Brain pericyte (primary cell): ENCODE results near the gene AP5Z1.
A peak's percentile ranks its signal among the peaks of the same experiment; 100 is the strongest.

Source experiments
- DNase-seq: peaks from one replicate; pipeline ENCODE4 v3.0.0-alpha.2; 2012; ENCODE audit warnings: low read depth, low spot score

Gene AP5Z1

DNA sequence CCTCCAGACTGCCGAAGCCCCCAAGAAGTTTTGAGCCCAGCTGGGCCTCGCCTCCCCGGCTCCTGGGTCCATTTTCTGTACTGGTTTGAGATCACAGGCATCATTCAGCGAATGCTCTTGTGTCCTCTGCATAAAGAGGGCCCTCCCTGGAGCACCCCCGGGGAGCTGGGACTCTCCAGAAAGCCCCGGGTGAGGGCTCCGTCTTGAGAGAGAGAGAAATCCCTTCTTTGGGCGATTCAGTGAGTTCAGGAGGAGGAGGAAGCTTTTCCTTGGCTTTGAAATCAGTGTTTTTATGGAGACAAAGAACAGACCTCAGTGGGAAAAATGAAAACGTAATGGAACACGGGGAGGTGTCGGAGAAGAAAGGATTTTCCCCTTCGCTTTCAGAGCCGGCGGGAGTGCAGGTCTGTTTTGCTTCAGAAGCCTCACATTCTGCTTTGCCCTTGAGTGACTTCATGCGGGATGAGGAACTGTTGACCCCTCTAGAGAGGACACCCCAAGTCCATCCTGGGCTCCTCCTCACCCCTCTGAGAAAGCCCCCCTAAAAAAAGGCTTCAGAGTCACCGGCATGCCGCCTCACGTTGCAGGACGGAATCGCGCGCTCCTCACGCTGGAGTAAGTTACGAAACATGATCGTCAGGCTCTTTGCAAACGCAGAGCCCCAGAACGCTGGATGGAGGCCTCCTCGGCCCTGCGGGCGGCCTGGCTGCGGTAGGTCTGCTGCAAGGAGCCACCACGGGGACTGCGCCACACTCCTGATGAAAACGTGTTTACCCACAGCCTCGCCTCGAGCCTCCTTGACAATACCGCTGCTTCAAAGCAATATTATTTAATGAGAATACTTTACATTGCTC lies 8.5 kb upstream of the AP5Z1 start:
- no peak for DNase-seq

DNA sequence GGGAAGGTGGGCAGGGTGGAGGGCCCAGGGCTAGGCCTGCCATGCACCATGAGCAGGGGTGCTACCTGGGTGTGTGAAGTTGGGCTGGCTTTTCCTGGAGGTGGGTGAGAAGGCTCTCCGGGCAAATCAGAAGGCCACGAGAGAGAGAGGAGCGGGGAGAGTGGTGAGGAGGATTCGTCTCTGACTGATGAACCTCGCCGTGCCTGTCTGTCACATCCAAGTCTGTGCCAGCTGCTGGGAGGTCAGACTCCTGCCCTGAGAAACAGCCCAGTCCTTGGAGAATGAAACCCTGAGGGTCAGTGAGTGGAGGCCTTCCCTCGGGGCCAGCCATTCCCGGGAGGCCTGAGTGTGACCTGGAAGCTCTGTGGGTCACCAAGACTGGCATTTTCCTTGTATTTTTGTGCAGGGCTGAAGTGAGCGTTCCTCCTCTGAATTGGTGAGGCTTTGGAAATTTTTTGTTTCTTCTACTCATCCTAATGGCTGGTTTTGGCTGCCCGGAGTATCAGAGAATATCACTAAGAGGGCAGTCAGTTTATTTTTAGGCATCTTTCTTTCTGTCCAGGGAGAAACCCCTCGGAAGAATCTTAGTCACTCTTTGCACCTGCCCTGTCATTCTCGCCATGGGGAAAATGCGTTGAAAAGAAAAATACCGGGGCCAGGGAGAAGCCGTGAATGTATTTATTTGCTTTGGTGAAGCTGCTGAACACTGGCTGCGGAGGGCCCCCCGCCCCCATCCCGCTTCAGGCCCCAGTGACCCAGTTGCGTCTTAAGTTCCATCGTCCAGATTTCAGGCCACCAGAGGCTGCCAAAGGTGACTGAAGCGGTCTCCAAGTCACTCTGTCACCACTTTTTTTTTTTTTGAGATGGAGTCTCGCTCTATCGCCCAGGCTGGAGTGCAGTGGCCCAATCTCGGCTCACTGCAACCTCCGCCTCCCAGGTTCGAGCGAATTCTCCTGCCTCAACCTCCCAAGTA lies 6.5 kb upstream of the AP5Z1 start:
- no peak for DNase-seq

DNA sequence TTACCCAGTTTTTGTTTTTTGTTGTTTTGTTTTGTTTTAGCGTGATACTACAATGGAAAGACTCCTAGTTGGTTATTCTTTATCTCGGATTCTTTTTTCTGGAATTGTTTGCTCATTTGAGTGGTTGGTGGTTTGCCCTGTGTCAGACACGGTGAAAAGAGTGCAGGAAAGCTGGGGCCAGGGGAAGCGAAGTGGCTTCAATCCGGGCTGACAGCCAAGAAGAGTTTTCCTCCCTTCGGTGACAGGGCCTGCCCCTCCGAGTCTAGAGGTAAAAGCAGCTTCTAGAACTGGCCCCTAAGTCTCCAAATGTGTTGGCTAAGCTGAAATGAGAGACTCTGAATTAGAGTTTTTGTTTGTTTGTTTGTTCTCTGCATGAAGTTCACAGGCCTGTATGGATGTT lies 5.7 kb upstream of the AP5Z1 start:
- DNase-seq, result no peak

DNA sequence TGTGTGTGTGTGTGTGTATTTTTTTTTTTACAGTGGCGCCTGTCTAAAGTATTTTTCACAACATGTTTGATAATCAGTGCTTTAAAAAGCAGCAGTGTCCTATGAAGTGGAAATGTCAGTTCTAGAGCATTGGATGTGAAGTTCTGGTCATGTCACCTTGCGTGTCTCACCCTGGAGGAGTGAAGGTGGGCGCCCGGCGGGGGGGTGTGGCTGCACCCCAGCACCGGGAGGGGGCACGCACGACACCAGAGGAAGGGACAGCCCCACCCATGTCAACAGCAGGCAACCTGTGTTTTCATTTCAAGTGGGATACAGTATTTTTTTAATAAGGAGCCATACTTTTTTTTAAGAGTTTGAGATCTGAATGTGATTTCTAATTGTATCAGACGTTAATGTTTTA lies 4.5 kb upstream of the AP5Z1 start:
- no peak for DNase-seq

DNA sequence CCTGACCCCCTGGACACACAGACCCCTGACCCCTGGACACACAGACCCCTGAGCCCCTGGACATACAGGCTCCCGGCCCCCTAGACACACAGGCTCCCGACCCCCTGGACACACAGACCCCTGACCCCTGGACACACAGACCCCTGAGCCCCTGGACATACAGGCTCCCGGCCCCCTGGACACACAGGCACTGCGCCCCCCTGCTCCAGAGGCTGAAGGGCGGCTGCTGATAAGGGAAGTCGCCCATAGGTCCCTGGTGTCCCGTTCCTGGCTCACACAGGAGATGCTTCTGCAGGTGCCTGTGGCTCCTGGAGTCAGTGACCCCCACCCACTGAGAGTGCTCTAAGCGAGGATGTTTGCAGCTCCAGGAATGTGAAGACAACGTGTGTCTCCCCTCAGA lies 3.7 kb upstream of the AP5Z1 start:
- no peak for DNase-seq

DNA sequence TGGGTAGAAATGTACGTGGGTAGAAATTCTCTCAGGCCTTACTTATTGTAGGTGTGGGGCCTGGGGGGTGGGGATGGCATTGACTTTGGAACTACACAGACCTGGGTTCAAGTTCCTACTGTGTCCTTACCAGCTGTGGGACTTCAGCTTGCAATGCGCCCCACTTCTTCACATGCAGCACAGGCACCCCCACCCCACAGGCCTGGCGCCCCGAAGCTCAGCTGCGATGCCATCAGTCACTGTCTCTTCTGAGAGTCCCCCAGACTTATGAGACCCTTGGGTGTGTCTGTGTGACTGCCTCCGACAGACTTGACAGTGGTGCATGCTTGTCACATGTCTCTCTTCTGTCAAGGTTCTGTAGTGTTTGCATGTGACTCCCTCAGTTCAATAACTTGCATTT lies 3.1 kb upstream of the AP5Z1 start:
- no peak for DNase-seq

DNA sequence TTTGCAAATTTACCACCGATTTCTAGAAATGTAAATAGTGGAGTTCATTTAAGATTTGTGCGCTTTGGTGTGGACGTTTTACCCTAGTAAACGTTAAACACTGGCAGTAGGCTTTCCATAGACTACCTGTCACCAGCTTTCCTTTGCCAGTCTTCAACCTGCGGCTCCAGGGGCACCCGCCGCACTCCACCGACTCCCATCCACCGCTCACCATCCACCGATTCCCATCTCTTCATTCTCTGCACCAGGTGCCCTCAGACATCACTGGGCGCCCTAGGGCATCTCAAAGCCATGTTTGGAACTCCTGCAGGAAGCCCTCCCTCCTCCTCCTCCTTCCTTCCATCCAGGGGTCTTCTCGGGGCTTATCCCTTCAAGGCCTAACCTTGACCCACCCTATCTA lies 1.4 kb upstream of the AP5Z1 start:
- DNase-seq, result no peak

DNA sequence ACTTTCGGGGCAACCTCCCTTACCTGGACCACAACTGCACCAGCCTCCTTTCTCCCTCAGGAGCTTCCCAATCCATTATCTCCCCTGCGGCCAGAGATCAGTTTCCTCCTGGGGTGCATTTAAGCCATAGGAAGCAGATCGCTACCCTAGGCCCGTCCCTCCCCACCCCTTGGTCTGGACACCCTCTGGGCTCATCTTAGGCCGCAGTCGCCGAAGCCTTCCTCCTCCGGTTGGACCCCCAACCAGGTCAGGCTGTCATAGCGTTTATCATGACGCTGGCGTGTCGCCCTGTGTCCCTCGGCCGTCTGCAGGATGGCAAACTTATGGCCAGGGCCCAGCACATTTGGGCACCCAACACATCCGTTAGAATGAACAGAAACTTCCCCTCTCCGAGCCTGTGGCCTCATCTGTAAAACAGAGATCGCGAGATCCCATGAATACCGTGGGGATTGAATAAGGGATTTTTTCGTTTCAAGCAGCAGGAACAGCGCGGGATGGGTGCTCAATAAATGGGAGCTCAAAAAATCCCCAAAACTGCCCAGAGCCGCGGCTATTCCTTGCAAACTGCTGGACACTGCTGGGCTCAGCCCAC lies 669 bp upstream of the AP5Z1 start:
- peak; percentile 29 for DNase-seq

DNA sequence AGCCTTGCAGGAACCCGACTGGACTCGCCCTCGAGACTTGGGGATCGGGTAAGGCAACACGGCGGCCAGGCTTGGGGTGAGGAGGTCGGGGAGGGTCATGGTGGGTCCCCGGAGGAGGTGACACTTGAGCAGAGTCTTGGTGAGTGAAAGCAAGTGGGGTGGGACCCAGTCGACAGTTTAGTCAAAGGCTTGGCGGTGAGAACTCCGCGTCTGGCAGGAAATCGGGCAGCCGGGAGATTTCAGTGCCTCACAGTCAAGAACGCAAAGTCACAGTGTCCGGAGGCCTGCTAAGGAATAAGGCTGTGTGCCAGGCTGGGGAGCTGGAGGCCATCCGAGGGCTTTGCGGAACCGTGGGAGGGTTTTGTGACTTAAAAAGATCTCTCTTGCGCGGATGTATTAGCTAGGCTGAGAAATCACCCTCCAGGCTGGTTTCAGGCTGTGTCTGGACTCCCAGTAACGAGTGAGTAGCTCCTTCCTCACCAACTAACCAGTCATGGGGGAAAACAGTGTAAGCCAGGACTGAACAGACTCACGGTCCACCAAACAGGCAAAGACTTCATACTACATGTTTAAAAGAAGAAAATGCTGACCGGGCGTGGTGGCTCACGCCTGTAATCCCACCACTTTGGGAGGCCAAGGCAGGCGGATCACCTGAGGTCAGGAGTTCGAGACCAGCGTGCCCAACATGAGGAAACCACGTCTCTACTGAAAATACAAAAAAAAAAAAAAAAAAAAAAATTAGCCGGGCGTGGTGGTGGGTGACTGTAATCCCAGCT lies 613 bp downstream of the AP5Z1 start:
- DNase-seq, result no peak

DNA sequence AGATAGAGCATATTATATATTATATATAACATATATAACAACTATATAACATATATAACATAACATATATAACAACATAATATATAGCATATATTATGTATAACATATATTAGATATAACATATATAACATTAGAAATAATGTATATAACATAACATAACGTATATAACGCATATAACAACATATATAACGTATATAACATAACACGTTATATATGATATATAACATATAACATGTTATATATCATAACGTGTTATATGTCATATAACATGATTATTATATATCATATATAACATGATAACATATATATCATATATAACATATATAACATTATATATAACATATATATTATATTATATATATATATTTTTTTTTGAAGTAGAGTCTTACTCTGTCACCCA lies 3.7 kb downstream of the AP5Z1 start:
- no peak for DNase-seq

DNA sequence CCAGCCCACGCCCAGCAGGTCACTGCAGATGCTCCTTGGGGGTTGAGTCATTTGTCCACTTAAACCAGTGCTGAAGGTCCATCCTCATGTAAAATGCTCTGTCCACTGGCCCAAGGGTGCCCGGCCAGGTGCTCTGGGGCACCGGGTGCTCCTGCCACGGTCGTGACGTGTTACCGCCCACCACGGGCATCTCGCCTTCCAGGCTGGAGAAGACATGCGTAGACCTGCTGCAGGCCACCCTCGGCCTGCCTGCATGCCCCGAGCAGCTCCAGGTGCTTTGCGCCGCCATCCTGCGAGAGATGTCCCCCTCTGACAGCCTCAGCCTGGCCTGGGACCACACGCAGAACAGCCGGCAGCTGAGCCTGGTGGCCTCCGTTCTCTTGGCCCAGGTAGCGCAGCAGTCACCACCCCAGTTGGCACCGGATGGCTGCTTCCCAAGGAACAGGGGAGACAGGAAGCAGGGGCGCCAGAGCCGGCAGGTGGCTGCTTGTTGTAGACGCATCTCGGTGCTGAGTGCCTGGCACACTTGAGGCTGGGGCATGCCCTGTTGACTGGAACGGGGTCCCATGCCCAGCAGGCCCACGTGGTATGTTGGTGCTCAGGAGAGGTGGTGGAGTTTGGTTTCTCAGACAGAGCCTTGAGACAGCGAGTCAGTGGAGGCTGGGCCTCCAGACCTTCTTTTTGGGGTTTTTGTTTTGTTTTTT lies 6.1 kb downstream of the AP5Z1 start:
- DNase-seq, result no peak

DNA sequence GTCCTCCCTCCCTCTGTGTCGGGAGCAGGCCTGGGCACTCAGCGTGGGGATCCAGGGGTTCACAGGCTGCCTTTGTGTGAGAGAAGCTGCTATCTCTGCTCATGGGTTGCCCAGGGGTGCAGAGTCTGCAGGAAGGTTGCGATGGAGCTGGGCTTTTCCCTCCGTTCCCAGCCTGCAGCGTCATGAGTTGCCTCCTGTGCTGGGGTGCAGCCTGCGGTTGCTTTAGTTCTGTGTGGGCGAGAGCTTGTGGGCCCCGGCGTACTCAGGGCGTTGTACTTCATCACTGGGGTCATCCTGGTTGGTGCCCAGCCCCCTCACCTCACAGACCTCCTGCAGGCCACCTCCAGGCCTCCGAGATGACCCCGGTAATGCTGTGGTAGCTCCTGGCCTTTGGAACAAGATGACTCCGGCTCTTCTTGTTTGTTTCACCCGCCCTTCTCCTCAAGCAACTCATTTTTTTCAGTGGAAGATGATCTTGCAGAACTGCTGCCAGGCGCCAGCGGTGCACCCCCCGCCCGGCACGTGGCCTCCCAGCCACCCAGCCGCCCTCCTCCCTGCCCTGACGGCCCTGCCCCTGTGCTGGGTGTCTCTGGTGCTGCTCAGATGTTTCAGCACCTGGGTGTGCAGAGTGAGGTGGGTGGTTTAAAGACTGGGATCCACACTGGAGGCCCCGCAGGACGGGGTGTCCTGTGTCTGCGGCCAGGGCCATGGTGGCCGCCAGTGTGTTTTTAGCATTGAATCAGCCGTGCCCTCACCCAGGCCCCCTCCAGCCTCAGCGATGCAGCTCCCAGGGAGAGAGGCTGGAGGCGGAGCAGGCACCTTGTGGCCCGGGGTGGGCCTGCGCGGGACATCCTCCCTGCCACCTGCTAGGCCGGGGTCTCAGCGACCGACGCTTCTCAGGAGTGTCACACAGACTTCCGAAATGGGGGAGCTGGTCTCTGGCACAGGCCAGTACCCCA lies 7.2 kb downstream of the AP5Z1 start:
- DNase-seq, result no peak

DNA sequence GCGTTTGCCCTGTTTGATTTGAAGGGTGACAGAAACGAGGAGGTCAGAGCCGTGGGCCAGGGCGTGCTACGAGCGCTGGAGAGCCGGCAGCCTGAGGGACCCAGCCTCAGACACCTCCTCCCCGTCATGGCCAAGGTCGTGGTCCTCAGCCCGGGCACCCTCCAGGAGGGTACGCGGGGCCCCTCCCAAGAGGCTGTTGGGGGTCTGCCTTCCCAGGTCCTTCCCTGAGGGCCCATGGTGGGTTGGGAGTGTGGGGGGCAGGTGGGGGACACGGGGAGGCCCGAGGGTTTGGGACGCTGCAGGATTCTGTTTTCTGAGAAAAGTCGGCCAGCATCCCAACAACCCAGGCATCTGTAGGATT lies 7.8 kb downstream of the AP5Z1 start:
- DNase-seq, result no peak

DNA sequence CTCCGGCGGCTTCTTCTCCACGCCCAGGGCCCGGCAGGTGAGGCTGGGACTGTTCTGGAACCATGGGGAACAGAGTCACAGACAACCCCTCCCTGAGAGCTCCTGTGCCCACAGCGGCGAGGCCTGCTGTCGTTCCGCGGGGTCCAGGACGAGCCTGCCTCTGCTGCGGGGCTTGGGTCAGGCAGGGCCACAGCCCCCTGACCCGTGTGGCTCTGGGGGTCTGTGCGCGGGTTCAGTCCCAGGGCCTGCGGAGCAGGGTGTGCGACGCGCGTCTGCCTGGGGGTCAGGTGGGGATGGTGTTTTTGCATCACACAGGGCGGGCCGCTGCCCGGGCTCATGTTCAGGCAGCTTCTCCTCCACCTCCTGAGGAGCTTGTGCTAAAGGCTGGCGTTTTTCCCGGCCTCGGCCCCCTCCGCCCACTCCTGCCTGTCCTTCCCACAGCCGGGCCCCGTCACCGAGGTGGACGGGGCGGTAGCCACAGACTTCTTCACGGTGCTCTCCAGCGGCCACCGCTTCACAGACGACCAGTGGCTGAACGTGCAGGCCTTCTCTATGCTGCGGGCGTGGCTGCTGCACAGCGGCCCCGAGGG lies 8.4 kb downstream of the AP5Z1 start:
- no peak for DNase-seq

DNA sequence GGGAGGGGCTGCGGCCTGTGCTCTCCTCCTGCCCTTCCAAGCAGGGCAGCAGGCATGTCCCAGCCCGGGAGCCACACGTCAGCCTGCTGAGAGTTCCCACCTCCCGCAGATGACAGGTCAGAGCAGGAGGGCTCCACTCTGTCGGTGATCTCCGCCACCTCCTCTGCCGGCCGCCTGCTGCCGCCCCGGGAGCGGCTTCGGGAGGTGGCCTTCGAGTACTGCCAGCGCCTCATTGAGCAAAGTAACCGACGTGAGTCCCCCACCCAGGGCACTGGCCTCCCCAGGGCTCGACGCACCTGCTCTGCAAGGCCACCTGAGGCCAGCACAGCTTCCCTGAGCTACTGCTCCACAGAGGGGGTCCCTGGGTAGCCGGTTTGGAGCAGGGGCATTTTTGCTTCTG lies 9.4 kb downstream of the AP5Z1 start:
- no peak for DNase-seq

DNA sequence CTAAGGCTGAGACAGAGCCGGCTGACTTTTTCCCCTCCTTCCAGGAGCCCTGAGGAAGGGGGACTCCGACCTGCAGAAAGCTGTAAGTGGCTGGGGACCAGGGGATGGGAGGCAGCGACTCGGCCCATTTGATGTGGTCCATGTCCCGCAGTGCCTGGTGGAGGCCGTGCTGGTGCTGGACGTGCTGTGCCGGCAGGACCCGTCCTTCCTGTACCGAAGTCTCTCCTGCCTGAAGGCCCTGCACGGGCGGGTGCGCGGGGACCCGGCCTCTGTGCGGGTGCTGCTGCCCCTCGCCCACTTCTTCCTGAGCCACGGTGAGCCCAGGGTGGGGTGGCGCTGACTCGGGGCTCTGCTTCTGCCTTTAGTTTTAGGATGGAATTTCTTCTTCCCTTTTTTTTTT lies 9.9 kb downstream of the AP5Z1 start:
- DNase-seq, result no peak

DNA sequence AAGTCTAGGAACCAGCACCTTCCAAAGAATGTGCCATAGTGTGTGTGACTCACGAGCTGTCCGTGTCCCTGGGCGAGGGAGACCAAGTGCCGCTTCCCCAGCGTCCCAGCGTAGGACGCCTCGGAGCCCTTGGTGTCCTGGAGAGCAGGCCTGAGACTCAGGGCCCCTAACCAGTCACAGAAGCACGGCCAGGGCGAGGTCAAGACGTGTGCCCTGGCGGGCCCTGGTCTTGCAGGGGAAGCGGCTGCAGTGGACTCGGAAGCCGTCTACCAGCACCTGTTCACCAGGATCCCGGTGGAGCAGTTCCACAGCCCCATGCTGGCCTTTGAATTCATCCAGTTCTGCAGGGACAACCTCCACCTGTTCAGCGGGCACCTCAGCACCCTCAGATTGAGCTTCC lies 10.6 kb downstream of the AP5Z1 start:
- DNase-seq, result no peak

DNA sequence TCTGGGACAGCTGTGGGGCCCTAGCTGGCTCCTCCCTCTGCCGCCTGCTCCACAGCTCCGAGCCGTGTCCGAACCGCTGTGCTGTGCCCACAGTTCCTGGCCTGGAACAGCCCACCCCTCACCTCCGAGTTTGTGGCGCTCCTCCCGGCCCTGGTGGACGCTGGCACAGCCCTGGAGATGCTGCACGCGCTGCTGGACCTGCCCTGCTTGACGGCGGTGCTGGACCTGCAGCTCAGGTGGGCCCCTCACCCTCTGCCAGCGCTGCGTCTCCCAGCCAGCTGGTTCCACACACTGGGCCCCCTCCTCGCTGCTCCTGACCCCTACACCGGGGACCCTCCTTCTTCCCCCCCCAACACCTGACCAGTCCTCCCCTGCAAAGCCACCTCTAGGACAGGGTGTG lies 12.1 kb downstream of the AP5Z1 start:
- DNase-seq, result no peak

DNA sequence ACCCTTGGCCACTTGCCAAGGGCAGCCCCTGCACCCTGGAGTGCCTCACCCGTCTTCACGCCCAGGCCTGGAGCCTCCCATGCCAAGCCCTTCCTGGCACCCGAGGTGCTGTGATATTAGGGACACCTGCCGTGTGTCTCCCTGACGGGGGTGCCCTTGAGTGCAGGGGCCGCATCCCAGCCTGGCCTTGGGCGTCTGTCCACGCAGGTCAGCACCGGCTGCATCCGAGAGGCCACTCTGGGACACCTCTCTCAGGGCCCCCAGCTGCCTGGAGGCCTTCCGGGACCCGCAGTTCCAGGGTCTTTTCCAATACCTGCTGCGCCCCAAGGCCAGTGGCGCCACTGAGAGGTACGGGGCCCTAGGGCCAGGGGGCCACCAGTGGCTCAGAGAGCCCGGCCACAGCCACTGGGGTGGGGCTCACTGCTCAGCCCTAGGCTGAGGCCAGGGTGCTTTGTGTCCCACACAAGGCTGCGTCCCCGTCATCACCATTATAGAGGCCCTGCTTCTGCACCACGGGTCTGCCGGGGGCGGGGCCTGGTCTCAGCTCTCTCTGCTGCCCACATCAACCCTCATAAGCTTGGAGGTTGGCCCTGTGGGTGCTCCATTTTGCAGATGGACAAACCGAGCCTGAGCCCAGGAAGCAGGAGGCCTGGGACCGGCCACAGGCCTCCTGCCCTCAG lies 12.7 kb downstream of the AP5Z1 start:
- no peak for DNase-seq
